Measurements from ENCODE around the gene FHIP1A. TPM values are rescaled to one million over a fixed set of nuclear protein-coding genes. Genes with fewer than 3 reads are reported as not detected.

The FHIP1A gene
- total and polyA plus RNA-seq, 2 of the 13 experiments (the other 11 are each of a cell fraction or from before 2014, with no cell fraction given), result 4.1 to 6.2 TPM

GRCh38 chr4:151408630-151409469 lies at the start of gene FHIP1A (continued):
- TF ChIP-seq ZBTB4 (CRISPR knock-in tag; IDR thresholded peaks at IDR 0.05; ENCODE audit: borderline replicate concordance) (no peak), CAMTA2 (CRISPR knock-in tag; IDR thresholded peaks at IDR 0.05; ENCODE audit: borderline replicate concordance) (no peak), ATAD3A (CRISPR knock-in tag; IDR thresholded peaks at IDR 0.05) (no peak), MEF2D (CRISPR knock-in tag; IDR thresholded peaks at IDR 0.05) (no peak), ZNF510 (CRISPR knock-in tag; IDR thresholded peaks at IDR 0.05; ENCODE audit: low read depth) (no peak; the same call in 1 of the 2 replicates), SIX1 (CRISPR knock-in tag; IDR thresholded peaks at IDR 0.05; ENCODE audit: borderline replicate concordance) (peak; percentile 83), ZNF354B (CRISPR knock-in tag; IDR thresholded peaks at IDR 0.05) (no peak), ELF1 (CRISPR knock-in tag; IDR thresholded peaks at IDR 0.05) (no peak), RNF219 (CRISPR knock-in tag; IDR thresholded peaks at IDR 0.05) (no peak), AHDC1 (CRISPR knock-in tag; IDR thresholded peaks at IDR 0.05; ENCODE audit: borderline replicate concordance) (no peak; the same call in 1 of the 2 replicates), ZNF747 (CRISPR knock-in tag; IDR thresholded peaks at IDR 0.05; ENCODE audit: borderline replicate concordance) (no peak), ZFP91 (CRISPR knock-in tag; IDR thresholded peaks at IDR 0.05; ENCODE audit: borderline replicate concordance) (peak; percentile 50; the same call in 1 of the 2 replicates), MEIS1 (CRISPR knock-in tag; IDR thresholded peaks at IDR 0.05; ENCODE audit: borderline replicate concordance) (no peak)

All from HepG2 (cell line).